Fibroblast of pulmonary artery (primary cell): ENCODE data around the gene ACSF3.

ENCODE experiments used
- DNase-seq: peaks from one replicate; pipeline ENCODE4 v3.0.0-alpha.2; 2010; ENCODE audit warnings: low read depth
- H3K4me3 ChIP-seq: replicated peaks from 2 replicates; pipeline ENCODE4 v1.5.1; 2011; ENCODE audit warnings: low read depth, mild to moderate bottlenecking, control low read depth, low read length, moderate library complexity
- TF ChIP-seq, protein P1 (sequence below): IDR thresholded peaks from 2 replicates; pipeline ENCODE4 v1.5.1; 2011; ENCODE audit warnings: mild to moderate bottlenecking, control low read depth, low read length, inconsistent platforms; ENCODE audit errors: missing control alignments

ACSF3 gene

DNA sequence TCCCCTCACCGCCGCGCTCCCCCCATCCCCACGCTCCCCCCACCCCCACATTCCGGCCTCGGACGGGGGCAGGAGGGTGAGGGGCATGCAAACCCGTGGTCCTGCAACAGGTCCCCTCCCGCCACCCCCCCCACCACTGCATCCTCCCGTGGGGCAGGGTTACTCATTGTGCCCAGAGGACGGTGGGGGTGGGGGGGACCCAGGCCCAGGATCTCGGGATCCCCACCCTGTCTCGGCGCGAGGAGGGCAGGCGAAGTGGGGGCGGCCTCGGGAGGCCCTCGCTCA lies 98.2 kb downstream of the ACSF3 start:
- TF ChIP-seq, protein P1, sequence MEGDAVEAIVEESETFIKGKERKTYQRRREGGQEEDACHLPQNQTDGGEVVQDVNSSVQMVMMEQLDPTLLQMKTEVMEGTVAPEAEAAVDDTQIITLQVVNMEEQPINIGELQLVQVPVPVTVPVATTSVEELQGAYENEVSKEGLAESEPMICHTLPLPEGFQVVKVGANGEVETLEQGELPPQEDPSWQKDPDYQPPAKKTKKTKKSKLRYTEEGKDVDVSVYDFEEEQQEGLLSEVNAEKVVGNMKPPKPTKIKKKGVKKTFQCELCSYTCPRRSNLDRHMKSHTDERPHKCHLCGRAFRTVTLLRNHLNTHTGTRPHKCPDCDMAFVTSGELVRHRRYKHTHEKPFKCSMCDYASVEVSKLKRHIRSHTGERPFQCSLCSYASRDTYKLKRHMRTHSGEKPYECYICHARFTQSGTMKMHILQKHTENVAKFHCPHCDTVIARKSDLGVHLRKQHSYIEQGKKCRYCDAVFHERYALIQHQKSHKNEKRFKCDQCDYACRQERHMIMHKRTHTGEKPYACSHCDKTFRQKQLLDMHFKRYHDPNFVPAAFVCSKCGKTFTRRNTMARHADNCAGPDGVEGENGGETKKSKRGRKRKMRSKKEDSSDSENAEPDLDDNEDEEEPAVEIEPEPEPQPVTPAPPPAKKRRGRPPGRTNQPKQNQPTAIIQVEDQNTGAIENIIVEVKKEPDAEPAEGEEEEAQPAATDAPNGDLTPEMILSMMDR, result no peak
- H3K4me3 ChIP-seq, result peak overlapping the region; percentile 49
- DNase-seq, result no peak

GRCh38 chr16:89192186-89192955 lies 98.7 kb downstream of the ACSF3 start:
- peak overlapping the region; percentile 49 for H3K4me3 ChIP-seq
- DNase-seq, result peak; percentile 96

GRCh38 chr16:89192956-89193575 lies 99.4 kb downstream of the ACSF3 start:
- H3K4me3 ChIP-seq, result no peak overlapping the region
- DNase-seq, result peak; percentile 88
- TF ChIP-seq, protein P1, result no peak

DNA sequence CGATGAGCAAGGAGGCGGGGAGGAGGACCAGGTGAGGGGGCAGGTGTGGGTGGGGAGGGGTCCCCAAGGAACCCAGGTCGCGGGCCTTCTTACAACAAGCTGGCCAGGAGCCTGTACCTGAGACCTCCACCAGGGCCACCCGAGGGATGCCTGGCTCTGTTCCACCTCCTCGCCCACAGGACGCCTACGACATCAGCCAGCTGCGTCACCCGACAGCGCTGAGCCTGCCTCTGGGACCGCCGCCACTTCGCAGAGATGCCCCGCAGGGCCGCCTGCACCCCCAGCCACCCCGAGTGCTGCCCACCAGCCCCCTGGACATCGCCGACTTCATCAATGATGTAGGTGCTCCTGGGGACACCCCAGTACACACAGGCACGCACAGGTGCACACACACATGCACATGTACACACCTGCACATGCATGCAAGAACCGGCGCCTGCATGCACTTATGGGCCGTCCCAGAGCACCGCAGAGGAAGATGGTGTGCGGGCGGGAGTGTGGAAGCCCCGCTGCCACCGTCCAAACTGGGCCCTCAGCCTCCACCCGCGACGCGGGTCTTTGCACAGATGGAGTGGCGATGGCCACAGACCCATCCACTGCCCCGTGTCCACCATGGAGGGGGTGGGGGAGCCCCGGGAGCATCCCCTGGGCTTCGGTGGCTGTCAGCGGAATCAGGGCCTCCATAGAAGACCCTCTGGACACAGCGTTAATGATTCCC lies 100.1 kb downstream of the ACSF3 start:
- TF ChIP-seq, protein P1, result no peak
- DNase-seq, result no peak
- H3K4me3 ChIP-seq, result no peak overlapping the region

DNA sequence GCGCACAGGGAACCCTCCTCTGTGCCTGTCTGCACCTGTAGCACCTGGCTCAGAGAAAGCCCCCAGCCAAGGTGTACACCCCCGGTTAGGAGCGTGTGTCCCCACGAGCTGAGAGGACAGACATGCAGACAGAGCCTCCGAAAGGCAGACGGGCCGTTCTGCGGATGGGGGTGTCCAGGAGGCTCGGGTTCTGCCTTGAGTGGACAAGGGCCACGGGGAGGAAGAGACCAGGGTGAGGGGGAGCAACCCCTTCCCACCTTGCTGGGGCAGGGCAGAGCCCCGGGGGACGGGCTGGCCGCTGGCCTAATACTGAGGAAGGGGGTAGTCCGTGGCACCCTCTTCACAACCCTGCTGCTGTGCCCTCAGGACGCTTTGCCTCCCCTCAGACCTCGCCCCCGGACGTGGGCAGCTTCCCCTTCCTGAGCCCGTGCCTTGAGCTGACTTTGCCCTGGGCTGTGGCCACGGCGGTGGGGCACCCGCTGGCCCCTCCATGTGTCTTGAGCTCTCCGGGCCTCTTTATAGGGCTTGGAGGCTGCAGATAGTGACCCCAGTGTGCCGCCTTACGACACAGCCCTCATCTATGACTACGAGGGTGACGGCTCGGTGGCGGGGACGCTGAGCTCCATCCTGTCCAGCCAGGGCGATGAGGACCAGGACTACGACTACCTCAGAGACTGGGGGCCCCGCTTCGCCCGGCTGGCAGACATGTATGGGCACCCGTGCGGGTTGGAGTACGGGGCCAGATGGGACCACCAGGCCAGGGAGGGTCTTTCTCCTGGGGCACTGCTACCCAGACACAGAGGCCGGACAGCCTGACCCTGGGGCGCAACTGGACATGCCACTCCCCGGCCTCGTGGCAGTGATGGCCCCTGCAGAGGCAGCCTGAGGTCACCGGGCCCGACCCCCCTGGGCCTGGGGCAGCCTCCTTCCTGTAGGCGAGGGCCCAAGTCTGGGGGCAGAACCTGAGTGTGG lies 101.0 kb downstream of the ACSF3 start:
- no peak for DNase-seq
- no peak overlapping the region for H3K4me3 ChIP-seq
- TF ChIP-seq, protein P1, result no peak

- TF ChIP-seq, protein P1, result no peak
- H3K4me3 ChIP-seq, result no peak overlapping the region
- DNase-seq, result no peak
Observed at GRCh38 chr16:89195521-89196171, 102.0 kb downstream of the ACSF3 start.
